HG02938 (cell line): ENCODE measurements around the gene KRTAP5-9.
"Not testable (repeated sequence)": the region's sequence is repeated elsewhere in the genome, so short reads cannot be mapped to it uniquely, and the experiment has no call there.

Source experiments
- ATAC-seq: cut with Tn5 transposase; IDR thresholded peaks from one replicate; pipeline ENCODE4 v1.9.1; 2021; ENCODE audit warnings: mild to moderate bottlenecking, moderate library complexity; ENCODE audit not compliant: unreplicated experiment

Gene KRTAP5-9, protein sequence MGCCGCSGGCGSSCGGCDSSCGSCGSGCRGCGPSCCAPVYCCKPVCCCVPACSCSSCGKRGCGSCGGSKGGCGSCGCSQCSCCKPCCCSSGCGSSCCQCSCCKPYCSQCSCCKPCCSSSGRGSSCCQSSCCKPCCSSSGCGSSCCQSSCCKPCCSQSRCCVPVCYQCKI

DNA sequence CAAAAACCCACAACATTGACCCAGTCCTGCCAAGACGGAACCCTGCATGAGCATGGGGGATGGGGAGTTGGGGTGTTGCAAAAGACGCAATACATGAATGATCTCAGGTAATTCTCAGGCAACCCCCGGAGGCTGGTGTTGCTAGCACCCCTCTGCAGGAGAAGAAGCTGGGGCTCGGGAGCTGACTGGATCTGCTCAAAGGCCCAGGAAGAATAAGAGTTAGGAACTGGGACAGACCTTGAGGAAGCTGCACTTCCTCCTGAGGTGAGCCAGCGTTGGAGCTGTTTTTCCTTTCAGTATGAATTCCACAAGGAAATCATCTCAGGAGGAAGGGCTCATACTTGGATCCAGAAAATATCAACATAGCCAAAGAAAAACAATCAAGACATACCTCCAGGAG is at the start of gene KRTAP5-9:
Gene KRTAP5-9, plus strand, starts transcription at position 301 of the 400 bp plus-strand sequence. CDS start 238 bp downstream, outside the sequence.
- no peak for ATAC-seq

DNA sequence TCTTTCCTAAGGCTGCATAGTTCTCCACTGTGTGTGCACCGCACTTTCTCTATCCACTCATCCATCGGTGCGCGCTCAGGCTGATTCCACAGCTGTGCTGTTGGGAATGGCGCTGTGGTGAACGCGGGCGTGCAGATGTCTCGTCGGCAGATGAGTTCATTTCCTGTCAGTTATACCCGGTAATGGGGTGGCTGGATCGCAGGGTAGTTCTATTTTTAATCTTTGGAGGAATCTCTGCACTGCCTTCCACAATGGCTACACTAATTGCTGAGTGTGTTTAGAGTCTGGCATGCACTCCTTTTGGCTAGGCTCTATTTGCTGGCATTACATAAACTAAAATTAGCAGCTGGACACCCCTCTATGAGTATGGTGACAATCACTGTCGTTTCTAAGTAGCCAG is 49.1 kb upstream of the KRTAP5-9 start:
- no peak for ATAC-seq

DNA sequence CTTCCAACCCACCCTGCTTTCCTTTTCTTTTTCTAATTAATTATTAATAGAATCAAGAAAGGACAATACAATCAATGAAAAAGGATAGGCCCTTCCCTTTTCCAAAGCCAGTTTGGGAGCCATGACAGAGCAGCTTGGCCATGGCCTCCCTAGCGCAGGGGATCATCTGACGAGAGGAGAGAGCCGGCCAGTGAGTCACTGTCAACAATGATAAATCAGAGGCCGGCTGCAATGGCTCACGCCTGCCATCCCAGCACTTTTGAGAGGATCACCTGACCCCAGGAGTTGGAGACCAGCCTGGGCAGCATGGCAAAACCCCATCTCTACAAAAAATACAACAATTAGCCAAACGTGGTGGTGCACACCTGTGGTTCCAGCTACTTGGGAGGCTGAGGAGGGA is 48.7 kb upstream of the KRTAP5-9 start:
- no peak for ATAC-seq

DNA sequence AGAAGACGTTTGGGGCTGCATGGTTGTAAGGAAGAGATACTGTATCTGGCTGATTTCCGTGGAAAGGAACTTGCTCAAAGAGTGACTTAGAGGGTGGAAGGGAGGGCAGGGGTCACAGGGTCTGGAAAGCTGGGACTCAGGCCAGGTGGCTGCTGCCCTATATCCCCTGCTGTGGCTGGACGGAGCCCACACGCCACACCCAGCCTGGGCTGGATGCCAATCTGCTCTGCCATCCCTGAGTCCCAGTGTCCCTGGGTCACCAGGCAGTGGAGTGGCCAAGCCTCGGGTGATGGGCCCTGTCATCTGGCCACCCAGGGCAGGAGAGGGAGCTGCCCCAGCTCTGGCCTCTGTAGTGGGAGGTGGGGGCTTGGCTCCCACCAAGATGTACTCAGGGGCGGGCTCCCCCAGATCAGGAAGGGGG is 47.6 kb upstream of the KRTAP5-9 start:
- ATAC-seq = no peak

DNA sequence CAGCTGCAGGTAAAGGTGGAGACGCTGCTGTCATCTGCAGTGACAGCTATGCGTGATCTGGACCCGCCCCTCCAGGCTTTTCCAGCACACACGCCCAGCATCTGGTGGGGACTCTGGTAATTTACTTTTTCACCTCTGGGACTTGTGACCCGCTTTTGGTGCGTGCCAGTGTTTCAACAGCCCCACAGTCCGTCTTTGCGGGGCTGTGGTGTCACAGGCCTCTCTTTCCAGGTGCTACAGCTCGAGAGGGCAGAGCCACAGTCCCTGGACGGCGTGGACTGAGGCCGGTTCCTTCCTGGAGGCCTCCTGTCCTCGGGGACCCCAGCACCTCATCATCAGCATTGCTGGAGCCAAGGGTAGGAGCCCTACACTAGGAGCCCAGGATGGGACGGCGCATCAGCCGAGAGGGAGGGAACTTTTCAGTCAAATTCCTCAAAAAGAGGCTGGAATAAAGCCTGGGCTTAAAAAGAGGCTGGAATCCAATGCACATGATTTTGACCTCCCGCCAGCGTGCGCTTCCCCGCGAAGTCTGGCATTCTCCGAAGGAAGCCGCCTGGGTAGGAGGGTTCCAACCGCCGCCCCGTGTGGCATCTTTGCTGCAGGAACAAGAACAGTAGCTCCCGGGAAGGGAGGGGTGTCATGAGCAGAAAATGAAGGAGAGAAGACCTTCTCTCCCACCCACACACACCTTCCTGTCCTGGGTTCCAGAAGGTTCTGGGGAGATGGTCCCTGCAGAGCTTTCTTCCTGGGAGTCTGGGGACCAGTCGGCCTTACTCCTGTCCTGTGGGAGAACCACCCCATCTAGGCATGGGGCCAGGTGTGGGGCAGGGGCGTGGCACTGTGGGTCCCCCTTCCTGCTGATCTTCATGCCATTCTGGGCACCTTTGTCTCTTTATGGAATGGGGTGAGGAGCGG is 46.9 kb upstream of the KRTAP5-9 start:
- ATAC-seq = no peak

DNA sequence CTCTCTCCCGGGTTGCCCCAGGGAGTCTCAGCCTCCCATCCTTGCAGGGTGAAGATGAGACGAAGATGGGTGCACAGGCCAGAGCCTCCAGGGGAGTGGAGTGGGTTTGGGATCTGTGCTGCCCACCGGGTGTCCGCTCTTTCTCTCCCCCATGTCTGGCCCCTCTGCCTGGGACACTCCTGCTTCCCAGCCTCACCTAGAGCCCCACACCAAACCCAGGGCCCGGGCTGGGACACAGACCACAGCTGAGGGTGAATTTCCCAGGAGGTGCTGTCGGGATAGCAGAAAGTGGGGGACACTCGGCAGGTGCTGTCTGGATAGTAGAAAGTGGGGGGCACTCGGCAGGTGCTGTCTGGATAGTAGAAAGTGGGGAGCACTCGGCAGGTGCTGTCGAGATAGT is 46.2 kb upstream of the KRTAP5-9 start:
- no peak for ATAC-seq

DNA sequence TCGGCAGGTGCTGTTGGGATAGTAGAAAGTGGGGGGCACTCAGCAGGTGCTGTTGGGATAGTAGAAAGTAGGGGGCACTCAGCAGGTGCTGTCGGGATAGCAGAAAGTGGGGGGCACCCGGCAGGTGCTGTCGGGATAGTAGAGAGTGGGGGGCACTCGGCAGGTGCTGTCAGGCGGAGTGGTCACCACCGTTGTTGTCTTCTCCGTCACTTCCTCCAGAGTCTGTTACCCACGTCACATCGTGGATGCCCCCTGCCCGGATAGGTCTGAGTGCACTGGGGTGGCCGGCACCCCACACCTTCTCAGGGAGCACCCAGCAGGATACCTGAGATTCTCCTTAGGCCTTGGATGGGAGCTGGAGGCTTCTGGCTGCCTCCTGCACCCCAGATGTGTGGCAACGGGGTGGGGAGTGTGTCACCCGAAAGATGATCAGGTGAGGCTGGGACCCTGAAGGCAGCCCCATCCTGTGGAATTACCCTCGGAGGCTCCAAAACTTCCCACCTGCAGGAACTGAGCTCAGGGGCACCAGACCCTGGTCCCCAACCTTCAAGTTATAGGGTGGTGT is 45.3 kb upstream of the KRTAP5-9 start:
- ATAC-seq = no peak

DNA sequence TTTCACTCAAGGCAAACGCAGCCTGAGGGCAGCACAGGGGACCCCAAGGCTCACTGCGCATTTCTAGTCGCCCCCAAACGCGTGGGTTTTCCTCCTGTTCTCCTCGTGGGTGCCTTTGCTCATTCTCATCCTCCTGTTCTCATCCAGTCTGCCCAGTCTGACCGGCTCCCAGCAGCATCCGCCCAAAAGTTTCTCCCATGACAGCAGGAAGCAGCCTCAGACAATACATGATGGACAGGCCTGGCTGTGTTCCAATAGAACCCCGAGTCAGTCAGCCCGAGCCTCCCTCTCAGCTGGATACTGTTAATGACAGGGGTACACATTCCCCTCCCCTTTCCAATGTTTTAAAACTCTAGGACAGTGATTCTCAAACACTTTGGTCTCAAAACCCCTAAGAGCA is 43.7 kb upstream of the KRTAP5-9 start:
- ATAC-seq = no peak

DNA sequence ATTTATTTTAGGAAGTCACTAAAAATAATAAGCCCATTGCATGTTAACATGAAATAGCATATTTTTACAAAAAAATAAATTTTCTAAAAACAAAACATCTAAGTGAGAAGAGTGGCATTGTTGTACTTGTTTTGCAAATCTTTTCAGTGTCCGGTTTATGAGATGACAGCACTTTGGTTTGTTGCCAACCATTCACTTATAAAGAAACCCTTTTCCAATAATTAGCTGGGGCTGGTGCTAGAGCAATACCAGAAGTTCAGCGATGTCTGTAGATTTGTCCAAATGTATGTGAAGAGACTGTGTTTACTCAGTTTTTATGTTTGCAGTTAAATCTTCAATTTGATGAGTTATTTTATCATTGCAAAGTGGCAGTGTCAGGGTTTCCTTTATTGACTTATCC is 43.2 kb upstream of the KRTAP5-9 start:
- no peak for ATAC-seq

DNA sequence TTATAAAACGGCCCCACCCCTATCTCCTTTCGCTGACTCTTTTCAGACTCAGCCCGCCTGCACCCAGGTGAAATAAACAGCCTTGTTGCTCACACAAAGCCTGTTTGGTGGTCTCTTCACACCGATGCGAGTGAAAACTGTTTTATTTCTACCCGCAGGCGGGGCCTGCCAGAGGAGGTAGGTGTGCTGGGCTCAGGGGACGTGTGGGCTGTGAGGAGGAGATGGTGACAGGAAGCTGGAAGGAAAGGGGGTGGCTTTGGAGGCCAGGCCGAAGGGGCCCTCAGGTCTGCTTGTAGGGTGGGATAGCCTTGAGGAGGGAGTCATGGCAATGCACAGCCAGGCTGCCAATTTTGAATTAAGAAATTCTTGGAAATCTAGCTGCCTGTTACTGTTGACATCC is 42.4 kb upstream of the KRTAP5-9 start:
- ATAC-seq = no peak

DNA sequence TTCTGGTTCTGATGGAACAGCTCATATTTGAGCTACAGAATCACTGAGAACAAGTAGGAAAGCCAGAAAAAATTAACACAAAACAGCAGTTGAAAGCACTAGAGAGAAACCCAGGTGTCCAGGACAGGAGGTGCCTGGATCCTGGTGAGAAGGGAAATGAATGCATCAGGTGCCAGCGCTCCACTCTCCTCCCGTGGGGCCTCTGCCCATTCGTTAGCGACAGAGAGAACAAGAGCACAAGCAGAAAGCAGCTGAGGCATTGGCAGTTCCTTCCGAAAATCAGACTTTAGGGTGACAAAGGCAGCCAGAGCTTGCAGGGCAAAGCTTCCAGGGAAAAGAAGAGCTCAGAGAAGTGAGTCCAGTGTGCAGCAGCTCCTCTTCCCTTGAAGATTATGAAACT is 41.1 kb upstream of the KRTAP5-9 start:
- ATAC-seq = no peak

DNA sequence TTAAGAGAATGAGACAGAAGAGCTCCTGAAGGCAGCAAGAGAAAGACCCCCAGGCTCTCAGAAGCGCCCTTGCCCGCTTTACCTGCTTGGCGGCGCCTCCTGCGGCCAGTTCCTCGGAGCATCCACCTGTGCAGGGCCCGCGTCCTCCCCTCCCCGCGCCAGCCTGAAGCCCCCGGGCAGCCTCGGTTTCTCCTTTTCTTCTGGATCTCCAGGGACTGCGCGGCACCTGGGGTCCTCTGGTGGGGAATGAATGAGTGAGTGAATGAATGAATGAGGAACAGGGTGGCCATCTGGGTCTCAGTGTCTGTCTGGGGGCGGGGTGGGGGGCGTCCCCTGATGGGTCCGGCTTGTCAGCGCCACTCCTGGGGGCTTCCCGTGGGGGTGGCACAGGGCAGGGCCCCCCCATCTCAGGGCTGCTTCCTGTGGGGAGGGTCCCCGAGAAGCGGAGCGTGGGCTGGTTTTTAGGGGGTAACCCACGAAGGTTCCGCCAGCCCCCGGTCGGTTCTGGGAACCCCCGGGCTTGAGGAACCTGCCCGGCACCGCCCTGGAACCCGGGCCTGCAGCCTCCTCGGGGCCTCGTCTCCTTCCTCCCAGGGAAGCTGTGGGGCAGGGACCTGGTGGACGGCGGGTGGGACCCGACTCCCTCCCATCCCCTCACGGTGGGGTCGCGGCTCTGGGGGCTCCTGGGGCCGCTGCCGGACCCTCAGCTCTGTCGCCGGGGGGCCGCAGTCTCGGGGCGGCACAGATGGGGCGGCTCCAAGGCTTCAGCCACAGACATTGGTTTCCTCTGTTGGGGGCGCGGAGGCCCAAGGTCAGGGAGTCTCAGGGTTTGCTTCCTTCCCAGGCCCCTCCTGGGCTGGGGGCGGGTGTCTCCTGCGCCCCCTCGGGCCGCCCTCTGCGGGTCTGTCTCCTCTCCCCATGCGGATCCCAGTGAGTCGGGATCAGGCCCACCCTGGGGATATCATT is 29.4 kb upstream of the KRTAP5-9 start:
- no peak for ATAC-seq

DNA sequence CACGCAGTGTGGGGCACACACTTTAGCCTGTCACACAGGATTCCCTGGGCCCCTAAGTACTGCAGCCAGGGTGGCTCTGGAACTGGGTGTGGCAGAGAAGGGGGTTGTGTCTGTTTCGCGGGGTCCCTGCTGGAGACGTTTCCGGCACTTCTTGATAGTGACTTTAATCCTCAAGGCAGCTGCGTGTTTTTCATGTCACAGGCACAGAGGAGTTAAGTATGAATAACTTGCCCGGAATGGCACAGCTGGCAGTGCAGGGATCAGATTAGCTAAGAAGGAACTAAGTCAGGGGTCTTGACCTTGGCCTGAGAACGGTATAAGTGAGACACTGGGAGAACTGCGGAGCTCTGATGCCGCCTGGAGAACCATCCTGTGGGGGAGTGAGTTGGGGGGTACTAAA is 28.7 kb upstream of the KRTAP5-9 start:
- ATAC-seq = no peak

DNA sequence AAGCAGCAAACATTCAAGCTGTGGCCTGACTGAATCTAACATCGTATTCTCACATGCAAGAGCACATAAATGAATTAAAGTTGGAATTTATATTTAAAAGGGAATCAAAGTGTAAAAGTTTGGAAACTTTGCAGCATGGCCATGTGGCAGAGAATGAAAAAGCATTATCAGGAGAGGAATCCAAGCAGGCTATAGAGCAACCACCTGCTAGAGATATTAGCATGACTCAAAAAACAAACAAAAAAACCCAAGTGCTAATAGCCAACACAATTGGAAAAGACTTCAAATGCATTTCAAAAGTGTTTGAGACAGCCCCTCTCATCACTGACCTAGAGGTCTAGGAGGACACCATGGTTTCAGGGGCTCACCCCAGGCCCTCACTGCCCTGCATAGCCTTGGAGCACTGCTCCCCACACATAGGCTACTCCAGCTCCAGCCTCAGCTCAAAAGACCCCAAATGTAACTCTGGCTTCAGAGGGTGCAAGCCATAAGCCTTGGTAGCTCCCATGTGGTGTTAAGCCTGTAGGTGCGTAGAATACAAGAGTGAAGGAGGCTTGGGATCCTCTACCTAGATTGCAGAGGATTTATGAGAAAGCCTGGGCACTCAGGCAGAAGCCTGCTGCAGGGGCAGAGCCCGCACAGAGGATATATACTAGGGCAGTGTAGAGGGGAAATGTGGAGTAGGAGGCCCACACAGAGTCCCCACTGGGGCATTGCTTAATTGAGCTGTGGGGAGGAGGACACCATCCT is 22.9 kb upstream of the KRTAP5-9 start:
- ATAC-seq = no peak

DNA sequence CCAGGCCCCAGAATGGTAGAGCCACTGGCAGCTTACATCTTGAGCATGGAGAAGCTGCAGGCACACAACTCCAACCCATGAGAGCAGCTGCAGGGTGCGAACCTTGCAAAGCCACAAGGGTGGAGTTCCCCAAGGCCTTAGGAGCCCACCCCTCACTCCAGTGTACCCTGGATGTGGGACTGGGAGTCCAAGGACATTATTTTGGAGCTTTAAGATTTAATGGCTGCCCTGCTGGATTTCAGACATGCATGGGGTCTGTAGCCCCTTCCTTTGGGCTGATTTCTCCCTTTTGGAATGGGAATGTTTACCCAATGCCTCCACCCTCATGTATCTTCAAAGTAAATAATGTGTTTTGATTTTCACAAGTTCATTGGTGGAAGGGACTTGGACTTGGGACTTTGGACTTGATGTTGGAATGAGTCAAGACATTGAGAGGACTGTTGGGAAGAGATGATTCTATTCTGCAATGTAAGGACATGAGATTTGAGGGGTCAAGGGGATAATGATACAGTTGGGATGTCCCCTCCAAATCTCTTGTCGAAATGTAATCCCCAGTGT is 22.2 kb upstream of the KRTAP5-9 start:
- ATAC-seq = no peak

DNA sequence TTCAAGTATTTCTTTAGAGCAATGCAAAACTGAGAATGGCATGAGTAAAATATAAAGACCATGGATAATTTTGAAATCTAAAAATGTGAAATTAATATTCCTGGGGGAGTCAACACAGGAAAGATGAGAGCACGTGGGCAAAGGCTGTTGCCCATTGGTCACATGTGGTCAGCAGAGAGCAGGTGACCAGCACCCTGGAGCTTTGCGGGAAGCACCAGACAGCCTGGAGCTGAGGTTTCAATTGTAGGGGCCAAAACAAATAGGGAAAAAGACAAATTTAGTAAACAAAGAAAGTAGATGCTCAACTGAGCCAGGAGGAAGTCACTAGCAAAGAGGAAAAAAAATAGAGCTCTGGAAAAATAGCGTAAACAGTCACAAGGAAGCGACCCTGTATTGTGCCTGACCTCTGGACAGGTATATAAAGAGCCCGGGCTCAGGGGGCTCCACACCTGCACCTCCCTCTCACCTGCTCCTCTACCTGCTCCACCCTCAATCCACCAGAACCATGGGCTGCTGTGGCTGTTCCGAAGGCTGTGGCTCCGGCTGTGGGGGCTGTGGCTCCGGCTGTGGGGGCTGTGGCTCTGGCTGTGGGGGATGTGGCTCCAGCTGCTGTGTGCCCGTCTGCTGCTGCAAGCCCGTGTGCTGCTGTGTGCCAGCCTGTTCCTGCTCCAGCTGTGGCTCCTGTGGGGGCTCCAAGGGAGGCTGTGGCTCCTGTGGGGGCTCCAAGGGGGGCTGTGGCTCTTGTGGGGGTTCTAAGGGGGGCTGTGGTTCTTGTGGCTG is 21.2 kb upstream of the KRTAP5-9 start, which contains the start of gene KRTAP5-7:
Gene KRTAP5-7, plus strand, starts transcription at position 472 of the 780 bp plus-strand sequence. Its CDS starts 34 bp downstream, at position 506.
- ATAC-seq = not testable (repeated sequence)

DNA sequence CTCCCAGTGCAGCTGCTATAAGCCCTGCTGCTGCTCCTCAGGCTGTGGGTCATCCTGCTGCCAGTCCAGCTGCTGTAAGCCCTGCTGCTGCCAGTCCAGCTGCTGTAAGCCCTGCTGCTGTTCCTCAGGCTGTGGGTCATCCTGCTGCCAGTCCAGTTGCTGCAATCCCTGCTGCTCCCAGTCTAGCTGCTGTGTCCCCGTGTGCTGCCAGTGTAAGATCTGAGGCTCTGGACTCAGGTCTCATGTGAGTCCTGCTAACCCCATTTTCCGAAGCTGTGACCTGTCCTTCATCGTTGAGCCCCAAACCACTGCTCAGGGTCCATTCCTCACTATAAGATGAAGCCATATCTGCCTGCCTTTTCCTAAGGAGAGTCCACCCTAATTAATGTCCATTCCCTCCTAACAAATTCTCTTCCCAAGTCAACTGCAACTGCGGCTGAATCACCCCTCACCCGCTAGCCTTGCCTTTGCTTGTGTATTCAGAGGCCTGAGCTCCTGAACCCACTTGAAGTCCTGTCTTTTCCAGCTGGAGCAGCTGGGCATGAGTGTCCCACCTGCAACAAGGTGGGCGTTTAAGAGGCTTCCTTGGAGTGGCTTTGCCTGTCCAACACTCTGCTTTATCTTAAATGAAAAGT is 20.5 kb upstream of the KRTAP5-9 start:
- no peak for ATAC-seq

DNA sequence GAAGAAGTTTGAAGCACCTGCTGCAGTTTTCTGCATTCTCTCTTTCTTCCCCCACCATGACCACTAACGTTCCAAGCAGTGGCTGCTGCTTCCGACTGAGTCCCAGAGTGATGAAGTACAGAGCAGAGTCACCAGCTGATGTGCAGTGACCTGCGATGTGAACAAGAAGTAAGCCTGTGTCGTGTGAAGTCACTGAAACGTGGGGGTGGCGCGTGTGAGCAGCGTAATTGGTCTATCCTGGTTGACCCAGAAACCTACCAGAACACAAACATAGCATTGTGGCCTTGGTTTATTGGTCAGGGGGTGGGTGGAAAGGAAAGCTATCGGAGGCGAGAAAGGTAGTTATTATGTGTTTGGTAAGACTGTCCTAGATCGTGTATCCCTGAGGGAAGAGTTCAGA is 17.6 kb upstream of the KRTAP5-9 start:
- ATAC-seq = no peak
